GM19240 (cell line): Measurements from ENCODE around the gene COL28A1.

Experiments
- DNase-seq: peaks from one replicate; pipeline ENCODE4 v3.0.0; 2011; ENCODE audit warnings: low spot score; ENCODE audit not compliant: insufficient read length

COL28A1 gene

DNA sequence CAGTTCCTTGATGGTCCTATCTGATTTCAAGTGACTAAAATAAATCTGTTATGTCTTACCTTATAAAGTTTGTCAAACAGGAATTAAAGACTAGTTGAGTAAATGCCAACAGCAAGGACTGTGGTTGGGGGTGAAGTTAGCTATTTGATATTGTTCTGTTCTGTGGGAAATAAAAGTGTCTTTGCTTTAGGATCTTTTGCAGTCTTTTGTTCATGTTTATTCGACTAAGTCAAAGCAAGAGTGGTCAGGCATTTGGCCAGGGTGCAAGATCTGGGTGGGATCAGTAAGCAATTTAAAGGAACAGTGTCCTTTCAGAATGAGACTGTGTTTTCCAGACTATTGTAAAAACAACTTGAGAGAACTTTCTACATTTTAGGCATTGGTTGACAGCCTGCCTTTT is at the start of gene COL28A1:
COL28A1 (minus strand) TSS at position 183 of the 400 bp plus-strand sequence. CDS start 2,998 bp downstream, outside the sequence.
- no peak for DNase-seq

GRCh38 chr7:7584653-7585052 is 49.0 kb upstream of the COL28A1 start:
- no peak for DNase-seq

DNA sequence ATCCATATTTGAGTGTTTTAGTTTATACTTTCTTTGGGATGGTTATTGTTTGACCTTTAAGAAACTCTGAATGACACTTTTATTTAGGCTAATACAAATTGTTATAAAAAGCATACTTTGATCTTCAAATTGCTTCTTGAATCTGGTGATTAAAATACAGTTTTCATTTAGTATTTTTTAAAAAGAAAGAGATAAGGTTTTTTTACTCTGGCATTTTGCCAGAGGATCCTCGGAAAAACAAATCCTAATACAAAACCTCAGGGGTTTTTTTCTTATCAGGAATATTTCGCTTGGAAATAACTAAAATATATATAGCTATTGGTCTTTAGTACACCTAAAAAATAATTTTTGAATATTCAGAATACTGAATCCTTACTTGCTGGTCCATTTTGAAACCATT is 48.1 kb upstream of the COL28A1 start:
- no peak for DNase-seq

GRCh38 chr7:7582596-7582995 is 46.9 kb upstream of the COL28A1 start:
- no peak for DNase-seq

GRCh38 chr7:7581531-7582179 is 46.0 kb upstream of the COL28A1 start:
- DNase-seq: no peak

GRCh38 chr7:7579638-7580037 is 44.0 kb upstream of the COL28A1 start:
- no peak for DNase-seq

DNA sequence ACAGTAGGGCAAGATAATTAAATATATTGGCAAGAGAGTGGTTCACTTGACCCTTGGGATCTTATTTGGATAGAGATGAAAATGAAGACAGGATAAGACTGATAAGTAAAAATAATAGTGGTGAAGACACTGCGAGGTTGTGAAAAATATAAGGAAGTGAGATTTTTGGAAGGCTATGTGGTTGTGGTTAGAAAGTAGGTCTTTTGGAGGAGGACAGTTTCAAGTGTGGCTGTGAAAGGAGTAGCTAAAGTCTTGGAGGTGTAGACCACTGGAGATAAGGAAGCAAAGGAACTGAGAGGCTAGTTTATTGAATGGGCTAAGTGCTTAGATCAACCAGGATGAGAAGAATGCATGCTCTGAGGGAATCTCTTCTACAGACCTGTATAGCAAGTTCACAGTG is 42.2 kb upstream of the COL28A1 start:
- no peak for DNase-seq

DNA sequence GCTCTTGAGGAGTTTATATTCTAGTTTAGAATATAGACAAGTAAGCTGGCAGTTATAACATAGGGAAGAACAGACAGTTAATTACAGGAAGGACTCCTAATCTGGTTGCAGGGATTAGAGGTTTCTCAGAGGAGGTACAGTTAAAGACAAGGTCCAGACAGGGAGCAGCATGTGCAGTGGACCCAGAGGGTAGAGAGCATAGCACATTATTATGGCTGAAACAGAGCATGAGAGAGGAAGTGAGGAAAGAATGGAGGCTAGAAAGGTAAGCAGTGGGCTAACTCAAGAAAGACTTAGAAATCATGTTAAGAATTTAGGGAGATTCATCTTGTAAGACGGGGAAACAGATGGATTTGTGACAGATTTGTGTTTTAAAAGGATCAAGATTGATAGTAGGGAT is 40.7 kb upstream of the COL28A1 start:
- DNase-seq: no peak

- no peak for DNase-seq
Measured at GRCh38 chr7:7573701-7574100, 38.0 kb upstream of the COL28A1 start.

GRCh38 chr7:7570584-7570983 is 34.9 kb upstream of the COL28A1 start:
- no peak for DNase-seq

GRCh38 chr7:7569615-7570014 is 33.9 kb upstream of the COL28A1 start:
- no peak for DNase-seq

- DNase-seq: peak; percentile 24
Measured at GRCh38 chr7:7569081-7569527, 33.4 kb upstream of the COL28A1 start.

GRCh38 chr7:7568553-7568952 is 32.9 kb upstream of the COL28A1 start:
- no peak for DNase-seq

DNA sequence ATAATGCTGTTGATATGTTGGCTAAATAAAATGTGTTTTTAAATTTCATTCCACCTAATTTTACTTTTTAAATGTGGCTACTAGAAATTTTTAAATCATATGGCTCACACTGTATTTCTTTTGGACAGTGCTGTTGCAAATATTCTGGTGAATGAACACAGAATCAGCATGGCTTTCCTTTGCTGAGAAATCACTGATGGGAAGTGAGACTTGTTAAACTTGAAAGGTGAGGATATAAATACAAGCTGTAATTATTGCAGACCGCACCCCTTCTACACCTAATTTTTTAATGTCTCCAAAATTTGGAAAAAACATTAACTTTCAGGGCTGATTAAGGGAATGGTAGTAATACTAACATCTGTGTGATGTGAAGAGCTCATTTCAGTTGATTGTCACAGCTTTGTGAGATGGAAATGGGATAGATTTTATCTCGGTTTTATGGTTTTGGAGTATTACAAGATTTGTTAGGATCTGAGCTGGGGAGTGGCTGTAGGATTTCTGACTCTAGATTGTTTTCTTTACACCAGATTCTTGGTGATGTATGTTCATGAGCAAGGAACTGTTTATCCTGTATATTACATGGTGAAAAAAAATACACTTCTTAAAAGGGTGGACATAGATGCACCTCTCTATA is 32.3 kb upstream of the COL28A1 start:
- no peak for DNase-seq

DNA sequence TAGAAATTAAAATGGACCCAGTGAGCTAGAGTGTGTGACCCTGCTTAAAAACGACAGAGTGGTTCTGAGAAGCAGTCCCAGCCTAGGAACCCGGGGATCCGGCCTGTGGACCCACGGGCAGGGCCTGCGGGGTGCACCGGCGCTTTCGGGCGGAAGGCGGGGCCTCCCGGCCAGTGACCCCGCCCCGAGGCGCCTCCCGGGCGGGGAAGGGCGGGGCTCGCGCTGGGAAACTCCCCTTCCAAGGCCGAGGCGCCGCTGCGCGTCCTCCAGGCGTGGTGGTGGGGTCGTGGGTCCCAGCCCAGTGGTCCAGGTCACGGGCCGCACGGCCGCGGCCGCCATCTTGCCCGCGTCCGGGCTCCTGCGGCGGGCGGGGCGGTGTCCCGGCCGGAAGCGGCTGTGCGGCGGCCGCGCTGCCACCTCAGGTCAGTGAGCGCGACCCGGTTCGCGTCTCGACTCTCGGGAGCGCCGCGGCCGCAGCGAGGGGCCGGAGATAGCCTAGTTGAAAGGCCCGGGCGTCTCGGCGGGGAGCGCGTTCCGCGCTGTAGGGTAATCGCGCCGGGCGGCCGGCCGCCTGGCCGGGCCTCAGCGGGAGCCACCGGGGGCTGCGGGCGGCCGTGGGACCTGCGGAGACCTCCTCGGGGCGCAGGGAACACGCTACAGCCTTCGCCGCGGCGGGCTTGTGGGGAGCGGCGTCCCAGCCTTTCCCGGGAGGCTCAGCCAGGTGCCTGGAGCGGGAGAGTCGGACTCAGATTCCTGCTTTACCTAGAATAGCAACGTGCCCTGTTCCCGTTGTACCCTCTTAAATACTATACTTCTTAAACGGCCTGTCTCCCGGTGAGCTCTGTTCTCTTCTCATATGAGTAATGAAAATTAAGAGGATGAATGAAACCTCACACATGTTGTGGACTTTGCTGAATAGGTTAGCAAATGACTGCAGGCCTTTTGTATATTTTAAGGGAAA is 31.3 kb upstream of the COL28A1 start, which contains the start of gene MIOS:
MIOS (plus strand) TSS at position 234 of the 961 bp plus-strand sequence. CDS start 5,592 bp downstream, outside the sequence.
- peak; percentile 61 for DNase-seq

DNA sequence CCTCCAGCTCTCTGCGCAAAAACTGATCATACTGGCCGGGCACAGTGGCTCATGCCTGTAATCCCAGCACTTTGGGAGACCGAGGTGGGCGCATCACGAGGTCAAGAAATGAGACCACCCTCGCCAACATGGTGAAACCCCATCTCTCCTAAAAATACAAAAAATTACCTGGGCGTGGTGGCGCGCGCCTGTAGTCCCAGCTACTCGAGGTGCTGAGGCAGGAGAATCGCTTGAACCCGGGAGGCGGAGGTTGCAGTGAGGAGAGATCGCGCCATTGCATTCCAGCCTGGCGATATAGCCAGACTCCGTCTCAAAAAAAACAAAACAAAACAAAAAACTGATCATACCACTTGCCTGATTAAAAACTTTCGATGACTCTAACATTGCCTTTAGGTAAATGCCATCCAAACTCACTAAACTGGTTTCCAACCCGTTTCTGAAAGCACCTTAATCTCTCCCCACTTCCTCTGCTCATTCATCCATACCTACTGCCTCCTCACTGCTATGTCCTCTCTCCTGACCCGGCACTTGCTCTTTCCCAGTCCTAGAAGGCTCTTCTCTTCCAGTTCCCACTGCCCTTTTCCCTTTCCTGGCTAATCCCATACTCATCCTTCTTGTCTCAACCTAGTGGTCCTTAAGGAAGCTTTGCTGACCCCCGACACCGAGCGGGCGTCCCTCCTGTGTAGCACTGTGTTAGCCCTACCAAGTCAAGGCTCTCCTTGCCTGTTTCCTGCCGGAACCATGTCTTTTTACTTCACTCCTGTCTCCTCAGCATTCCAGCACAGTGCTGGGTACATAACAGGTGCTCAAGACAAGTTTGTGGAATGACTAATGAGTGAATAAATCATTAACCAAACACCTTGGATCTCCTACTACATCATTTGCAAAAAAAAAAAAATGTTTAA is 30.3 kb upstream of the COL28A1 start:
- no peak for DNase-seq

DNA sequence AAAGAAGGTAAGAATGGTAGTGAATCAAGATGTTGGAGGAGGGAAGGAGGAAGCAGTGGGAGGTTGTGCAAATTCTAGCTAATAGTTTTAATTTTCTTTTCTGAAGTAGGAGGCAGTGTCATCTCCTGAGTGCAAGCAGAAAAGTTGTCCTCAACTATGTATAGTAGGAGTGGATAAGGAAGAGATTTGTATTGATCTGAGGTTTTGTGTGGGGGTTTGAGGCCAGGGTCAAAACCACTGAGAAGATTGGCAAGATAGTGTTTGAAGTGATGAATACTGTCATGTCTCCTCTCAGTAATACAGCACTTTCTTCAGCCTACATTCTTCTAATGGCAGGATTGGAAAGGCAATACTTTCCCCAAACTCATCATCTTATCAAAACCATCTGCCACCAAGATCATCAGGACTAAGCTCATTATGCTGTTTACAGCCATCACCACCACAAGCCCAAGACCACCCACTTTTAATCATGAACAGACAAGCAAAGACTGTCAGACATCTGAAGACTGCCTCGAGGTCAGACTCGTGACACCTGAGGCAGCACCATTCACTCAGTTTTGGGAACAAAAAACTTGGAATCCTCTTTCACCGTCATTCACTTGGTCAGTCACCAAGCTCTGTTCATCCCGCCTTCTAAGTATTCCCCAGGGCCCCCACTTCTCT is 29.5 kb upstream of the COL28A1 start:
- DNase-seq: no peak

GRCh38 chr7:7564323-7564780 is 28.7 kb upstream of the COL28A1 start:
- no peak for DNase-seq

DNA sequence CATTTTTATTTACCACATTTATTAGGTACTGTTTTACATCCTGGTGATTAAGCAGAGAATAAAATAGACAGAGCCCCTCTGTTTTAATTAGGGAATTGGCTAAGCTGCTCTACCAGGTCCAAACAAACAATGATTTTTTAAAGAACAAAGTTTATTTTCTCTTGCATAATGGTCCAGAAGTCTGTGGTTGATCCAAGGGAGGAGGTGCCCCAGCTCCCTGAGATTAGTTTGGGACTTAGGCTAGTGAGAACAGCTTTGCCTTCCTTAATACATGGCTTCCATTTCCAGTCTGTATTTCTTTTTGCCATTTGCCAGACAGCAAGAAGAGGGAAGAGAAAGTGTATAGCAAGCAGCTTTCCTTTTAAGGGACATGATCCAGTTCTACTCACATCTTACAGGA is 28.1 kb upstream of the COL28A1 start:
- DNase-seq: no peak

GRCh38 chr7:7563269-7563668 is 27.6 kb upstream of the COL28A1 start:
- no peak for DNase-seq
